CD8-positive, alpha-beta memory T cell (primary cell): Measurements from ENCODE around the gene HS3ST3B1. TPM values are rescaled to one million over a fixed set of nuclear protein-coding genes. Genes with fewer than 3 reads are reported as not detected.

Experiments used
- CTCF ChIA-PET: fragments of 350-600 bp; sonication (Branson Sonifier 250); formaldehyde crosslinking; loops from one replicate; lab custom pipeline; 2021; ENCODE audit warnings: antibody characterized with exemption; lab: Charles Lee
- POLR2A ChIA-PET: fragments of 350-600 bp; sonication (Branson Sonifier 250); formaldehyde crosslinking; loops from one replicate; lab custom pipeline; 2021; ENCODE audit warnings: antibody characterized with exemption; lab: Charles Lee
- DNase-seq, 5 donors: peaks; one replicate each; pipeline versions ENCODE4 v3.0.0 to v3.0.0-alpha.2; 2020 to 2022; ENCODE audit warnings: mixed read lengths in 1 of 5
- H3K27ac ChIP-seq: one replicate; pipeline ENCODE4 v1.7.0; 2013; ENCODE audit warnings: low read depth, mild to moderate bottlenecking, low read length, moderate library complexity
- H3K27me3 ChIP-seq: 2 replicates; pipeline ENCODE4 v1.7.0; 2013; ENCODE audit warnings: low read length, mild to moderate bottlenecking; ENCODE audit not compliant: insufficient read depth, poor library complexity, severe bottlenecking
- H3K36me3 ChIP-seq: 2 replicates; pipeline ENCODE4 v1.7.0; 2013; ENCODE audit warnings: mild to moderate bottlenecking, low read length, moderate library complexity; ENCODE audit not compliant: insufficient read depth
- H3K4me1 ChIP-seq: 2 replicates; pipeline ENCODE4 v1.7.0; 2013; ENCODE audit warnings: mild to moderate bottlenecking, low read length, moderate library complexity; ENCODE audit not compliant: insufficient read depth
- H3K4me3 ChIP-seq: 2 replicates; pipeline ENCODE4 v1.7.0; 2013; ENCODE audit warnings: mild to moderate bottlenecking, low read length
- H3K9me3 ChIP-seq: 2 replicates; pipeline ENCODE4 v1.7.0; 2013; ENCODE audit warnings: mild to moderate bottlenecking, low read length
- H3K27ac Mint-ChIP-seq, 8 donors: one replicate each; pipeline ENCODE4 v1.8.0; 2020 to 2021; ENCODE audit warnings: mixed read lengths in 8 of 8, mild to moderate bottlenecking in 6 of 8, inconsistent platforms in 3 of 8, moderate library complexity in 3 of 8
- H3K27me3 Mint-ChIP-seq, 2 donors: one replicate each; pipeline ENCODE4 v1.8.0; 2020 to 2021; ENCODE audit warnings: mixed read lengths in 2 of 2, mild to moderate bottlenecking in 1 of 2, moderate library complexity in 1 of 2
- H3K36me3 Mint-ChIP-seq, 3 donors: one replicate each; pipeline ENCODE4 v1.8.0; 2020 to 2021; ENCODE audit warnings: mixed read lengths in 3 of 3, inconsistent platforms in 1 of 3, mild to moderate bottlenecking in 1 of 3
- H3K4me1 Mint-ChIP-seq, 3 donors: one replicate each; pipeline ENCODE4 v1.8.0; 2020 to 2021; ENCODE audit warnings: mixed read lengths in 3 of 3, inconsistent platforms in 1 of 3, mild to moderate bottlenecking in 1 of 3
- H3K4me3 Mint-ChIP-seq, 7 donors: one replicate each; pipeline ENCODE4 v1.8.0; 2020 to 2021; ENCODE audit warnings: mixed read lengths in 7 of 7, mild to moderate bottlenecking in 6 of 7, moderate library complexity in 4 of 7, inconsistent platforms in 2 of 7
- H3K9me3 Mint-ChIP-seq, 5 donors: one replicate each; pipeline ENCODE4 v1.8.0; 2020 to 2022; ENCODE audit warnings: mixed read lengths in 5 of 5, mild to moderate bottlenecking in 3 of 5, moderate library complexity in 2 of 5, inconsistent platforms in 1 of 5
- polyA plus RNA-seq: library from polyadenylated mRNA; unstranded; fragments of 300-500 nt; fragmentation: Illumina TruSeq; gene quantifications from one replicate; pipeline ENCODE4 v1.2.3, GENCODE V29; 2021
- total RNA-seq, 2 experiments: library from RNA; stranded (reverse); gene quantifications; one replicate each; pipeline ENCODE4 v1.2.3, GENCODE V29; 2021

HS3ST3B1 gene
- total and polyA plus RNA-seq, 3 experiments from 2014 or later, result 5.5 to 11.0 (median 6.0) TPM

DNA sequence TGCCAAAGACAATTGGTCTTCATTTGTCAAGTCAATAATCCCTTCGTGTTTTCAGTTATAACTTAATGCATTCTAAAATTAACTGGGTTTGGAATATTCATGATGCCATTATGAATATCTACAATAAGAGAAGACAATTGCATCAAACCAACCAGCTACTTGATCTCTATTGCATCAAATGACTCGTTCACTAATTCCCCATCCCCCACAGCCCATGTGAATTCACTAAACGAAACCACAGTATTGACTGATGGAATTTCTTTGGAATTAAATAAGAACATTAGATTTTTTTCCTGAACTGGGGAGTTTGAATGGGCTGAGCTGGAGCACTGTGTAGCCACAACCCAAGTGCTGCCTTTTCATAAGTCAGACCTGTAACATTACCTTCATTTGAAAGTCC, 65.3 kb downstream of the HS3ST3B1 start:
- POLR2A ChIA-PET, result no interaction called here

GRCh38 chr17:14372461-14372860, 71.6 kb downstream of the HS3ST3B1 start:
- DNase-seq, result no peak
- ChIA-PET CTCF (no interaction called here), POLR2A (no interaction called here)
- Mint-ChIP-seq H3K4me3 (no peak overlapping the region), H3K9me3 (no peaks in the 10 kb centered on the region), H3K27me3 (peaks cover 0 to 1% of the 10 kb centered on the region in 2 donors), H3K4me1 (peaks cover 0 to 2% (median 0%) of the 10 kb centered on the region in 3 donors), H3K27ac (no peak overlapping the region), H3K36me3 (no peaks in the 10 kb centered on the region)
- Histone ChIP-seq H3K27ac (no peak overlapping the region), H3K9me3 (no peaks in the 10 kb centered on the region), H3K4me3 (no peak overlapping the region), H3K36me3 (no peaks in the 10 kb centered on the region), H3K4me1 (no peaks in the 10 kb centered on the region), H3K27me3 (no peaks in the 10 kb centered on the region)

More for the DNA sequence above, 65.3 kb downstream of the HS3ST3B1 start:
- Histone ChIP-seq H3K4me3 (no peak overlapping the region), H3K27me3 (no peaks in the 10 kb centered on the region), H3K36me3 (no peaks in the 10 kb centered on the region), H3K4me1 (no peaks in the 10 kb centered on the region), H3K27ac (no peak overlapping the region), H3K9me3 (no peaks in the 10 kb centered on the region)
- Mint-ChIP-seq H3K27ac (no peak overlapping the region), H3K36me3 (peaks cover 0 to 4% (median 2%) of the 10 kb centered on the region in 3 donors), H3K4me1 (peaks cover 0 to under 1% (median under 1%) of the 10 kb centered on the region in 3 donors), H3K27me3 (peaks cover 0 to 3% of the 10 kb centered on the region in 2 donors), H3K9me3 (no peaks in the 10 kb centered on the region), H3K4me3 (no peak overlapping the region)
- CTCF ChIA-PET, result no interaction called here
- DNase-seq, result no peak

GRCh38 chr17:14372905-14373613, 72.2 kb downstream of the HS3ST3B1 start:
- Mint-ChIP-seq H3K4me1 (peaks cover 0 to 2% (median 0%) of the 10 kb centered on the region in 3 donors), H3K9me3 (no peaks in the 10 kb centered on the region), H3K4me3 (no peak overlapping the region), H3K27me3 (peaks cover 0 to 1% of the 10 kb centered on the region in 2 donors), H3K36me3 (no peaks in the 10 kb centered on the region), H3K27ac (no peak overlapping the region)
- Histone ChIP-seq H3K27ac (no peak overlapping the region), H3K9me3 (no peaks in the 10 kb centered on the region), H3K27me3 (no peaks in the 10 kb centered on the region), H3K36me3 (no peaks in the 10 kb centered on the region), H3K4me3 (no peak overlapping the region), H3K4me1 (no peaks in the 10 kb centered on the region)
- ChIA-PET CTCF (no interaction called here), POLR2A (no interaction called here)
- DNase-seq, result no peak

DNA sequence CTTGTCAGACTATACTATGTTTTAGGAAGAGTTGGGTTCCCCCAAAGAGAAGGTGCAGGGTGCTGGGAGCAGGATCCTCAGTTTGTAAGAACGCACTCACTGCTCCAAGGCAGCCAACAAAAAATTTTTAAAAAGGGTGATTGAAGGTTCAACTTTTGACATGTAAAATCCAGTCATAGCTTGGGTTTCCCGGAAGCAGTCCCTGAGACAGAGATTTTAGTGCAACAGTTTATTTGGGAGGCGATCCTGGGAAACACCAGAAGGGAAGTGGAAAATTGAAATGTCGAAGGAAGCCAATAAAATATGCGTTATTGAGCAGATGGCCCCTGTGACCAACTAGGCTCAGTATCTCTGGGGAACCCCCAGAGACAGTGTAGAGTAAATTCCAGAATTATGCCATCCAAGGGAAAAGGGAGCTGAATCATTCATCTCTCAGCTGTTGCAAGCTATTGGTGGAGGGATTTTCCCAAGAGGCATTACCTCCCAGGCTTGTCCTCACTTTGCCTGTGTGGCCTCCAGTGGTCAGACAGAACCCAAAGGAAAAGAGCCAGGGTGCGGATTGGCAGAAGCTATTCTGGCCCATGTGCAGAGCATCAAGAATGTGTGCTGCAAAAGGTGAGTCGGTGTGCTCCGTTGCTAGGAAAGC, 72.9 kb downstream of the HS3ST3B1 start:
- ChIA-PET CTCF (no interaction called here), POLR2A (no interaction called here)
- Mint-ChIP-seq H3K9me3 (no peaks in the 10 kb centered on the region), H3K36me3 (no peaks in the 10 kb centered on the region), H3K4me1 (peaks cover 0 to 2% (median 0%) of the 10 kb centered on the region in 3 donors), H3K27ac (no peak overlapping the region), H3K27me3 (peaks cover 0 to 1% of the 10 kb centered on the region in 2 donors), H3K4me3 (no peak overlapping the region)
- no peaks in the 10 kb centered on the region for H3K27me3 ChIP-seq
- no peak overlapping the region for H3K27ac ChIP-seq
- no peaks in the 10 kb centered on the region for H3K9me3 ChIP-seq
- no peak overlapping the region for H3K4me3 ChIP-seq
- no peaks in the 10 kb centered on the region for H3K36me3 ChIP-seq
- no peak for DNase-seq
- H3K4me1 ChIP-seq, result no peaks in the 10 kb centered on the region

- no peaks in the 10 kb centered on the region for H3K27me3 ChIP-seq
- ChIA-PET CTCF (no interaction called here), POLR2A (no interaction called here)
- no peaks in the 10 kb centered on the region for H3K36me3 ChIP-seq
- H3K27ac ChIP-seq, result no peak overlapping the region
- Mint-ChIP-seq H3K4me3 (no peak overlapping the region), H3K36me3 (no peaks in the 10 kb centered on the region), H3K27me3 (peaks cover 0 to 1% of the 10 kb centered on the region in 2 donors), H3K9me3 (no peaks in the 10 kb centered on the region), H3K27ac (no peak overlapping the region), H3K4me1 (peaks cover 0 to 4% (median 0%) of the 10 kb centered on the region in 3 donors)
- H3K4me1 ChIP-seq, result no peaks in the 10 kb centered on the region
- H3K9me3 ChIP-seq, result no peaks in the 10 kb centered on the region
- no peak overlapping the region for H3K4me3 ChIP-seq
- no peak for DNase-seq
Observed at GRCh38 chr17:14374268-14374667, 73.4 kb downstream of the HS3ST3B1 start.

DNA sequence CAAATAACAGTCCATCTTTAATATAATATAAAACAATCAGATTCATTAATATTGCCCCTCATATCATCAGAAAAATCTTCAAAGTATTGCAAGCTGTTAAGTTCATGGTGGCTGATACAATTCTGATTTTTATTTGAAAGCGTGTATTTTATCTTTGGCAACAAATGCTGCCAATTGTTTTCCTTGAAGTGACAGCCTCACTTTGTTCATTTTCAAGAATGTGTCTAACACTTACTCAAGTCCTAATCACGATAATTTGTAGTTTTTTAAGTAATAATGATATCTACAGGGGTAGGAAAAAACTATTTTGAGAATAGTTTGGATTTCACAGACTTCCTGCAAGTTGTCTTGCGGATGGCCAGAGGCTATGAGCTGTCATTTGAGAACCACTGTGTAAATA, 75.8 kb downstream of the HS3ST3B1 start:
- POLR2A ChIA-PET, result no interaction called here
- H3K36me3 Mint-ChIP-seq, result no peaks in the 10 kb centered on the region
- H3K4me1 Mint-ChIP-seq, result peaks cover 0 to 4% (median 0%) of the 10 kb centered on the region in 3 donors
- DNase-seq, result no peak
- Histone ChIP-seq H3K27me3 (no peaks in the 10 kb centered on the region), H3K9me3 (no peaks in the 10 kb centered on the region), H3K4me1 (no peaks in the 10 kb centered on the region), H3K27ac (no peak overlapping the region), H3K4me3 (no peak overlapping the region), H3K36me3 (no peaks in the 10 kb centered on the region)
- no peaks in the 10 kb centered on the region for H3K9me3 Mint-ChIP-seq
- no peak overlapping the region for H3K27ac Mint-ChIP-seq
- H3K27me3 Mint-ChIP-seq, result peaks cover 0 to 1% of the 10 kb centered on the region in 2 donors
- CTCF ChIA-PET, result interaction anchor here (1.3 kb wide), 1 partner anchor 52 kb away, joined by 3 read pairs; no protein-coding TSS in a partner anchor
- H3K4me3 Mint-ChIP-seq, result no peak overlapping the region

DNA sequence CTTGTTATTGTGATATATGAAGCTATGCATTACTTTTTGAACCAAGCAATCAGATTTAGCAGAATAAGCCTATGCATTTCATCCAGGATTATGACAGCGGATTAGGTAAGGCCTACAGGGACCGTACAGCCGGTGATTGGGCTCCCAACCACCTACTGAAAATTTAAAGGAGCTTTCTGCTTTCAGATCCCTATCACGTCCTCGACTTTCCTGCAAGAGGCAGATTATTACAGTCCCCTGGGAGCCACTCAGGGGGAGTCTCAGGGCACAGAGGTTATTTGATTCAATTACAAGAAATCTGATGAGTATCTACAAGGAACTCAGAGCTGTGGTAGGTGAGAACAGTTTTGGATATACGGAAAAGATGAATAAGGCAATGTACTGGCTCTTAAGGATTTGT, 80.7 kb downstream of the HS3ST3B1 start:
- Histone ChIP-seq H3K36me3 (no peaks in the 10 kb centered on the region), H3K27ac (no peak overlapping the region), H3K4me3 (no peak overlapping the region), H3K4me1 (no peaks in the 10 kb centered on the region), H3K9me3 (no peaks in the 10 kb centered on the region), H3K27me3 (no peaks in the 10 kb centered on the region)
- H3K27me3 Mint-ChIP-seq, result no peaks in the 10 kb centered on the region
- H3K36me3 Mint-ChIP-seq, result peaks cover 0 to 5% (median 0%) of the 10 kb centered on the region in 3 donors
- ChIA-PET CTCF (no interaction called here), POLR2A (no interaction called here)
- DNase-seq, result no peak
- no peak overlapping the region for H3K4me3 Mint-ChIP-seq
- peaks cover 0 to 2% (median 0%) of the 10 kb centered on the region in 3 donors for H3K4me1 Mint-ChIP-seq
- H3K27ac Mint-ChIP-seq, result no peak overlapping the region
- peaks cover 0 to 5% (median 0%) of the 10 kb centered on the region in 5 donors for H3K9me3 Mint-ChIP-seq

- Mint-ChIP-seq H3K27ac (no peak overlapping the region), H3K4me1 (no peaks in the 10 kb centered on the region), H3K36me3 (peaks cover 0 to 18% (median 2%) of the 10 kb centered on the region in 3 donors), H3K9me3 (peaks cover 7 to 19% (median 10%) of the 10 kb centered on the region in 5 donors), H3K27me3 (peaks cover 0 to 4% of the 10 kb centered on the region in 2 donors), H3K4me3 (no peak overlapping the region)
- Histone ChIP-seq H3K27ac (no peak overlapping the region), H3K27me3 (no peaks in the 10 kb centered on the region), H3K9me3 (no peaks in the 10 kb centered on the region), H3K4me3 (no peak overlapping the region), H3K36me3 (no peaks in the 10 kb centered on the region), H3K4me1 (no peaks in the 10 kb centered on the region)
- no peak for DNase-seq
- ChIA-PET CTCF (no interaction called here), POLR2A (no interaction called here)
Observed at GRCh38 chr17:14387036-14387435, 86.2 kb downstream of the HS3ST3B1 start.
